ENCODE measurements around the gene TUBA1C. TPM values are rescaled to one million over a fixed set of nuclear protein-coding genes. Genes with fewer than 3 reads are reported as not detected.

The TUBA1C gene
- total and polyA plus RNA-seq, 10 of the 15 experiments (the other 5 are each of a cell fraction or from before 2014, with no cell fraction given), result 285 to 1,003 (median 441) TPM

DNA sequence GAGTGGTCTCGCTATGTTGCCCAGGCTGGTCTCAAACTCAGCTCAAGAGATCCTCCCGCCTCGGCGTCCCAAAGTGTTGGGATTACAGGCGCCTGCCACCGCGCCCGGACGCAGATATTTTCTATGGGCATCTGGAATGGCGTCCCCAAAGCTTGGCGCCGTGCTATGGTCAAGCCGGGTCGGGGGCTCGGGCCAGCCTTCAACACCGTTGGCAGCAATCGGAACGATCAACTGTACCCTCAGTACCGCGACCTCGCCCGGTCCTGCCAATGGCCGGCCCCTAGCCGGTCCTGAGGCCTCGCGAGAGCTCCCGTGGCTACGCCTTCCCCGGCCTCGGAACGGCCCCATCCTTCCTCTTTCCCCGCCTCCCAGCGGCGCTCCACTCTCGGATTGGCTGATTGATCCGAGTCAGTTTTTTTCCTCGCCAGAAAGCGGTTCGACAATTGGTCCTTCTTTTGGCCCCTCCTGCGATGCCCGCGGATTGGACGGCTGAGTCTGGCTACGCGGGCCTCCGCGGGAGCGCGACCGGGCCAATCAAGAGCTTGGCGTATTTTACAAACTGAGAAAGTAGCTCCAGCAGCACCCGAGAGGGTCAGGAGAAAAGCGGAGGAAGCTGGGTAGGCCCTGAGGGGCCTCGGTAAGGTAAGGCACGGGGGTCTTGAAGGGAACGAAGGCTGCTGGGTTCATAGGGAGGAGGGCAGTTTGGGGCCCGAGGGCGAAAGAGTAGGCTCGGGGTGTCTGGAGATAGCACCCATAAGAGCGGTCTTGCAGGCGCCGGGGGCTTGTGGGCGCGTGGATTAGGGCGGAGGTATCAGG, 58.0 kb downstream of the TUBA1C start, which contains the start of gene TROAP (continued):
- TF ChIP-seq BCLAF1 (IDR thresholded peaks at IDR 0.05), result no peak
- no peak for TF ChIP-seq POLR2AphosphoS2 (IDR thresholded peaks at IDR 0.05; ENCODE audit: low read depth, low read length)
- 0 out of 2 replicates have a peak, but pooled peaks have one; percentile 48 for TF ChIP-seq BACH1 (IDR thresholded peaks at IDR 0.05; ENCODE audit: borderline replicate concordance)
- TF ChIP-seq, protein P1, sequence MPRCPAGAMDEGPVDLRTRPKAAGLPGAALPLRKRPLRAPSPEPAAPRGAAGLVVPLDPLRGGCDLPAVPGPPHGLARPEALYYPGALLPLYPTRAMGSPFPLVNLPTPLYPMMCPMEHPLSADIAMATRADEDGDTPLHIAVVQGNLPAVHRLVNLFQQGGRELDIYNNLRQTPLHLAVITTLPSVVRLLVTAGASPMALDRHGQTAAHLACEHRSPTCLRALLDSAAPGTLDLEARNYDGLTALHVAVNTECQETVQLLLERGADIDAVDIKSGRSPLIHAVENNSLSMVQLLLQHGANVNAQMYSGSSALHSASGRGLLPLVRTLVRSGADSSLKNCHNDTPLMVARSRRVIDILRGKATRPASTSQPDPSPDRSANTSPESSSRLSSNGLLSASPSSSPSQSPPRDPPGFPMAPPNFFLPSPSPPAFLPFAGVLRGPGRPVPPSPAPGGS (IDR thresholded peaks at IDR 0.05; ENCODE audit: borderline replicate concordance, insufficient read depth, low read depth, low read length, poor library complexity, severe bottlenecking), result no peak
- peak; percentile 77 for TF ChIP-seq SMAD5 (IDR thresholded peaks at IDR 0.05; ENCODE audit: low read depth)
- no peak for TF ChIP-seq EP300 (IDR thresholded peaks at IDR 0.05; ENCODE audit: borderline replicate concordance in 1 of 2, control insufficient read depth in 1 of 2, low read depth in 2 of 2, low read length in 2 of 2)
- TF ChIP-seq FOXM1 (IDR thresholded peaks at IDR 0.05; ENCODE audit: low read depth, low read length), result peak; percentile 95
- peak; percentile 95 for TF ChIP-seq POLR2A (IDR thresholded peaks at IDR 0.05; ENCODE audit: low read depth, low read length)
- no peak for TF ChIP-seq RUNX3 (IDR thresholded peaks at IDR 0.05; ENCODE audit: low read length)
- peak; percentile 92 for TF ChIP-seq CREB1 (IDR thresholded peaks at IDR 0.05; ENCODE audit: low read depth)
- no peak for TF ChIP-seq ZBTB11 (CRISPR knock-in tag; IDR thresholded peaks at IDR 0.05)
- TF ChIP-seq ASH2L (IDR thresholded peaks at IDR 0.05; ENCODE audit: borderline replicate concordance, low read depth), result no peak
- no peak for TF ChIP-seq CUX1 (IDR thresholded peaks at IDR 0.05; ENCODE audit: insufficient replicate concordance, low read depth, low read length)
- TF ChIP-seq, protein P2, sequence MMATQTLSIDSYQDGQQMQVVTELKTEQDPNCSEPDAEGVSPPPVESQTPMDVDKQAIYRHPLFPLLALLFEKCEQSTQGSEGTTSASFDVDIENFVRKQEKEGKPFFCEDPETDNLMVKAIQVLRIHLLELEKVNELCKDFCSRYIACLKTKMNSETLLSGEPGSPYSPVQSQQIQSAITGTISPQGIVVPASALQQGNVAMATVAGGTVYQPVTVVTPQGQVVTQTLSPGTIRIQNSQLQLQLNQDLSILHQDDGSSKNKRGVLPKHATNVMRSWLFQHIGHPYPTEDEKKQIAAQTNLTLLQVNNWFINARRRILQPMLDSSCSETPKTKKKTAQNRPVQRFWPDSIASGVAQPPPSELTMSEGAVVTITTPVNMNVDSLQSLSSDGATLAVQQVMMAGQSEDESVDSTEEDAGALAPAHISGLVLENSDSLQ (IDR thresholded peaks at IDR 0.05), result peak; percentile 82

Data from GM12878 (cell line).